Spleen (tissue), 11 donors: Measurements from ENCODE around the gene CTTNBP2NL. TPM values are rescaled to one million over a fixed set of nuclear protein-coding genes. Genes with fewer than 3 reads are reported as not detected.

ENCODE experiments used
- DNase-seq: peaks from one replicate; pipeline ENCODE4 v3.0.0-alpha.2; 2020
- H3K27ac ChIP-seq, 8 donors: fragments of 200-600 bp; sonication (generic) in 7 of 8; 1 replicate in 4 of 8; 2 replicates in 4 of 8; pipeline versions ENCODE4 v1.5.0 to v1.8.0; 2016 to 2021; ENCODE audit warnings: inconsistent platforms in 4 of 8, mild to moderate bottlenecking in 4 of 8, moderate library complexity in 1 of 8
- H3K27me3 ChIP-seq, 7 donors: fragments of 200-600 bp; sonication (generic) in 6 of 7; replicated peaks in 1 of 7; 1 replicate in 4 of 7; 2 replicates in 3 of 7; pipeline versions ENCODE4 v1.5.0 to v1.8.0; 2016 to 2021; ENCODE audit warnings: inconsistent platforms in 3 of 7, mild to moderate bottlenecking in 1 of 7
- H3K36me3 ChIP-seq, 6 donors: fragments of 200-600 bp; sonication (generic) in 5 of 6; 1 replicate in 4 of 6; 2 replicates in 2 of 6; pipeline versions ENCODE4 v1.5.0 to v1.8.0; 2016 to 2021; ENCODE audit warnings: inconsistent platforms in 2 of 6
- H3K4me1 ChIP-seq, 6 donors: fragments of 200-600 bp; sonication (generic) in 5 of 6; 1 replicate in 3 of 6; 2 replicates in 3 of 6; pipeline versions ENCODE4 v1.5.0 to v1.8.0; 2016 to 2021; ENCODE audit warnings: inconsistent platforms in 3 of 6
- H3K4me3 ChIP-seq, 8 donors: fragments of 200-600 bp; sonication (generic) in 7 of 8; 1 replicate in 4 of 8; 2 replicates in 4 of 8; pipeline versions ENCODE4 v1.5.0 to v1.8.0; 2016 to 2021; ENCODE audit warnings: inconsistent platforms in 4 of 8, mild to moderate bottlenecking in 4 of 8, moderate library complexity in 2 of 8
- H3K9me3 ChIP-seq, 8 donors: fragments of 200-600 bp; sonication (generic) in 7 of 8; 1 replicate in 4 of 8; 2 replicates in 4 of 8; pipeline versions ENCODE4 v1.5.0 to v1.8.0; 2016 to 2021; ENCODE audit warnings: inconsistent platforms in 4 of 8
- CTCF ChIP-seq, 11 experiments: fragments of 200-600 bp in 7 of 11; fragments of 450-650 bp in 4 of 11; sonication (generic) in 4 of 11; IDR thresholded peaks in 8 of 11; conservative IDR thresholded peaks in 3 of 11; 1 replicate in 7 of 11; 2 replicates in 4 of 11; pipeline versions ENCODE4 v1.4.0 to v1.8.0; 2016 to 2021; ENCODE audit warnings: antibody characterized with exemption in 11 of 11, inconsistent platforms in 4 of 11, mild to moderate bottlenecking in 1 of 11
- POLR2A ChIP-seq, 3 donors: fragments of 450-650 bp; IDR thresholded peaks; one replicate each; pipeline ENCODE4 v1.5.1; 2017; ENCODE audit warnings: antibody characterized with exemption in 3 of 3, mild to moderate bottlenecking in 1 of 3
- POLR2AphosphoS5 ChIP-seq, 3 donors: sonication (generic); formaldehyde crosslinking; IDR thresholded peaks; one replicate each; pipeline ENCODE4 v1.5.1; 2017; ENCODE audit warnings: antibody characterized with exemption in 3 of 3
- WGBS, 5 donors: extraction: QIAGEN DNeasy Blood & Tissue Kit in 3 of 5; methylation state at CpG; one replicate each; pipeline versions ENCODE4 v1.1.5 to v1.1.7; 2013 to 2018; 5-methylcytosine and 5-hydroxymethylcytosine counted together
- intact Hi-C: fragments of 100-400 bp; cut with DNase I; formaldehyde crosslinking; loops from one replicate; pipeline ENCODE4 v1.15.0; 2023; ENCODE audit warnings: low total_unique reads
- microRNA-seq, 3 donors: library from miRNA; unstranded; fragments of <30 nt; microRNA quantifications; one replicate each; pipeline versions ENCODE4 to v1.1.0, GENCODE V29; 2019 to 2020
- polyA plus RNA-seq, 3 donors: library from polyadenylated mRNA; stranded (reverse); fragments of 200-250 nt; gene quantifications; one replicate each; pipeline ENCODE4 v1.2.1, GENCODE V29; 2013
- small RNA-seq, 4 donors: library from RNA; depleted of rRNA; stranded (forward); fragments of <200 nt; gene quantifications; one replicate each; pipeline ENCODE3, GENCODE V24; 2016
- total RNA-seq, 7 donors: library from RNA; depleted of rRNA in 3 of 7; stranded (reverse); fragments of >200 nt in 3 of 7; fragmentation: NEBNext Ultra II Directional in 4 of 7; extraction: Animal tissue kit (Norgen Biotek cat#: 25700) in 4 of 7; gene quantifications; one replicate each; pipeline versions ENCODE4 v1.1.0 to v1.2.1, GENCODE V29; 2016 to 2021
- donor health status: healthy with polysubstance abuse.
- donor health status: DM: no; HTN: no; CAD: no; lungs with moderate emphysema.
- donor health status: DM: no; HTN: no; CAD: no.
- donor health status: Bipolar disorder and iron deficiency.
- donor health status: healthy.
- donor health status: DM: no; HTN: no; CAD: no.
- donor health status: DM: yes; HTN: yes; CAD: no.

The CTTNBP2NL gene
- total and polyA plus RNA-seq, 10 donors, result 1.9 to 48.1 (median 24.0) TPM

DNA sequence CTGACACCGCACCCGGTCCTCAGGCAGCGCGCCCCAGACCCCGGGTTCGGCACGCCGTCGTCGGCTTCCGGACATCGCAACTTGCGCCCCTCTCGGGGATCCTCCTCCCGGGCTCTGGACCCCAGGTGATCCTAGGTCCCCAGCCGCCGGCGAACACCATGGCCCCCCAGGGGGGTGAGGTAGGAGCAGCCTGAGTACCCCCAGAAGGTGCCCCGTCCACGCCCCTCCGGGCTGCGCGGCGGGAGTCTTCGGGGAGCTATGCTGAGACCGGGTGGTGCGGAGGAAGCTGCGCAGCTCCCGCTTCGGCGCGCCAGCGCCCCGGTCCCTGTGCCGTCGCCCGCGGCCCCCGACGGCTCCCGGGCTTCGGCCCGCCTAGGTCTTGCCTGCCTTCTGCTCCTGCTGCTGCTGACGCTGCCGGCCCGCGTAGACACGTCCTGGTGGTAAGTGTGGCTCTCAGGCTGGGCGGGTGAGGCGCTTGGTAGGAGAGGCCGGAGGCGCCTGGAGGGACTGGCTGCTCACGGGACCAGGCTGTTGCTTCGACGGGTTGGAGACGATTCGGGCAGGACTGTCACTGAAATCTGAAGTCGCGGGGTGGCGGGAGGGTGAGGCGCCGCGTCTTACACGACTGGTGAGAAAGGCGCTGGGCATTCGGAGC, 113.1 kb downstream of the CTTNBP2NL start:
- Histone ChIP-seq H3K9me3 (no peaks in the 10 kb centered on the region), H3K4me3 (peak overlapping the region; percentile 50 to 74 (median 58)), H3K27ac (no peak overlapping the region), H3K4me1 (peaks cover 7 to 26% (median 20%) of the 10 kb centered on the region in 6 donors), H3K36me3 (no peaks in the 10 kb centered on the region), H3K27me3 (peaks cover 0 to 63% (median 31%) of the 10 kb centered on the region in 7 donors)
- TF ChIP-seq POLR2AphosphoS5 (IDR thresholded peaks at IDR 0.05) (peak in 1 of 3 donors; percentile 27), CTCF (IDR thresholded peaks at IDR 0.05 in 8 of 11, conservative IDR thresholded peaks at IDR 0.05 in 3 of 11) (no peak)
- WGBS, 5 donors, result 7 to 31% (median 11%) methylated on average over 27 to 66 of the region's 66 CpGs
- intact Hi-C loops, result loop anchor here (5.0 kb wide), 1 partner anchor 198 kb away; the partner anchor contains the start of gene RHOC
- peak; percentile 80 for DNase-seq

GRCh38 chr1:112509660-112510178, 113.7 kb downstream of the CTTNBP2NL start:
- no peak for TF ChIP-seq POLR2AphosphoS5 (IDR thresholded peaks at IDR 0.05)
- TF ChIP-seq POLR2A (IDR thresholded peaks at IDR 0.05), result no peak
- no peak for TF ChIP-seq CTCF (IDR thresholded peaks at IDR 0.05 in 8 of 11, conservative IDR thresholded peaks at IDR 0.05 in 3 of 11)
- H3K9me3 ChIP-seq, result no peaks in the 10 kb centered on the region
- intact Hi-C loops, result loop anchor here (5.0 kb wide), 1 partner anchor 198 kb away; the partner anchor contains the start of gene RHOC

DNA sequence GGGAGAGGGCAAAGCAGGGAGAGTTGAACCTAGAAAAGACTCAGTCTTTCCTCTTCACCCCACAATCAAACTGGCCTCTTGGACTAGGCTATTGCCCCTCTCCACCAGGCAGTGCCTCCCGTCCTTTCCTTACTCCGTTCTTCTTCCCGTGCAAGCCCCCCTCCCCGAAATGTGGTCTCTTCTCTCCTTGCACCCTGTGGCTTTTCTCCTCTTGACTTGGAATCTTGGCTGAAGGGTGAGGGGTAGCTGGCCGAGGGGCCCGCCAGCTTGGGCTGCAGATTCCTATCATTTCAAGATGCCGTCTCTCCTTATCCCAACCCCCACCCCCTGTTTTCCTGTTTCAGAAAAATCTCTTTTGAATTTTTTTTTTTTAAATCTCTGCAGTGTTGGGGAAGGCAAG, 114.3 kb downstream of the CTTNBP2NL start:
- 74 to 81% (median 76%) methylated on average over 7 of the region's 7 CpGs for WGBS, 5 donors
- Histone ChIP-seq H3K4me3 (no peak overlapping the region), H3K36me3 (no peaks in the 10 kb centered on the region), H3K27ac (no peak overlapping the region), H3K9me3 (no peaks in the 10 kb centered on the region), H3K4me1 (peaks cover 7 to 26% (median 20%) of the 10 kb centered on the region in 6 donors), H3K27me3 (peaks cover 0 to 51% (median 31%) of the 10 kb centered on the region in 7 donors)
- intact Hi-C loops, result no loop called here
- DNase-seq, result no peak
- TF ChIP-seq POLR2A (IDR thresholded peaks at IDR 0.05) (no peak), CTCF (IDR thresholded peaks at IDR 0.05 in 8 of 11, conservative IDR thresholded peaks at IDR 0.05 in 3 of 11) (no peak), POLR2AphosphoS5 (IDR thresholded peaks at IDR 0.05) (no peak)

More at GRCh38 chr1:112509660-112510178, 113.7 kb downstream of the CTTNBP2NL start:
- H3K36me3 ChIP-seq, result no peaks in the 10 kb centered on the region
- H3K27me3 ChIP-seq, result peaks cover 0 to 57% (median 31%) of the 10 kb centered on the region in 7 donors
- H3K4me1 ChIP-seq, result peaks cover 7 to 26% (median 20%) of the 10 kb centered on the region in 6 donors
- H3K27ac ChIP-seq, result no peak overlapping the region
- 42 to 62% (median 52%) methylated on average over 14 to 16 of the region's 16 CpGs for WGBS, 5 donors
- H3K4me3 ChIP-seq, result peak overlapping the region in 3 of 8 donors; percentile 59 to 74 (median 63)
- DNase-seq, result no peak

Small RNA genes within 50 kb of the gene (microRNA-seq; reads per million reads assigned to microRNA genes)
- 0 reads per million in 3 donors for gene MIR4256

Small RNA genes within 50 kb of the gene (small RNA-seq; reads per million reads assigned to genes)
- gene RF01210, result 0 reads per million in 4 donors

Other genes with a start within 250 kb of the CTTNBP2NL start
- 1 to 10 TPM in 6 of 7 donors, under 1 TPM in 1; 0.97 to 5.8 (median 1.9) TPM for gene WNT2B, start 112.8 kb downstream of the CTTNBP2NL start, total RNA-seq
- under 1 TPM; 0.36 to 0.52 (median 0.48) TPM for gene WNT2B, start 112.8 kb downstream of the CTTNBP2NL start, polyA plus RNA-seq
- gene ST7L, start 222.9 kb downstream of the CTTNBP2NL start, total RNA-seq, result 10 to 100 TPM; 14.1 to 23.9 (median 22.2) TPM
- 1 to 10 TPM; 6.1 to 7.7 (median 6.9) TPM for gene ST7L, start 222.9 kb downstream of the CTTNBP2NL start, polyA plus RNA-seq
- 100 to 1,000 TPM; 190 to 354 (median 259) TPM for gene CAPZA1, start 223.6 kb downstream of the CTTNBP2NL start, total RNA-seq
- gene CAPZA1, start 223.6 kb downstream of the CTTNBP2NL start, polyA plus RNA-seq, result 100 to 1,000 TPM; 105 to 132 (median 117) TPM